NB4 (cell line): ENCODE measurements around the gene ADGRE1.

Source experiments
- MAX ChIP-seq: IDR thresholded peaks from 2 replicates; pipeline ENCODE4 v1.6.1; 2011; ENCODE audit warnings: low read depth, low read length
- MYC ChIP-seq: IDR thresholded peaks from 2 replicates; pipeline ENCODE4 v1.6.1; 2011; ENCODE audit warnings: low read depth, low read length
- POLR2A ChIP-seq: IDR thresholded peaks from 2 replicates; pipeline ENCODE4 v1.6.1; 2011; ENCODE audit warnings: mild to moderate bottlenecking; ENCODE audit not compliant: insufficient read length; ENCODE audit errors: extremely low read depth
- TF ChIP-seq, protein P1 (sequence below): IDR thresholded peaks from one replicate; pipeline ENCODE4 v1.5.1; 2012; ENCODE audit warnings: low read depth, low read length

DNA sequence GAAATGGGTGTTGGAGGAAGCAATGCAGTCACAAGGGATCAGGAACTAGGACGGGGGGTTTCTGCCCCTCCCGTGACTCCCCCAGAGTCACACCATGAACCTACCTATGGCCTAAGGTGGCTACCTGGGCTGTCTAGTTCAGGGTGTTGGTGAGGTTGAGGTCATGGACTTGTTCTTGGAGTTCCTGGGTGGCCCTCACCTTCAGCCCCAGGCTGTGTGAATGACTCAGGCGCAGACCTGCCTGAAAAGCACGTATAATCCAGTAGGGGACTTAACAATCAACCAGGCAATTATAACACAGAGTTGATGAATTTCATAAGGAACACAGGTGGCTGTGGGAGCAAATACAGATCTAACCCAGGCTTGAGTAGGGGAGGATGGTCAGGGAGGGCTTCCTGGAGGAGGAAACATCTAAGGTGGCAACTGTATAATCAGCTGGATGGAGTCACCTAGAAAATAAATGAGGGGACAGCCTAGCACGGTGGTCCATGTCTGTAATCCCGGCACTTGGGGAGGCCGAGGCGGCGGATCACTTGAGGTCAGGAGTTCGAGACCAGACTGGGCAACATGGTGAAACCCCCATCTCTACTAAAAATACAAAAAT lies 25.6 kb upstream of the ADGRE1 start:
- TF ChIP-seq, protein P1, sequence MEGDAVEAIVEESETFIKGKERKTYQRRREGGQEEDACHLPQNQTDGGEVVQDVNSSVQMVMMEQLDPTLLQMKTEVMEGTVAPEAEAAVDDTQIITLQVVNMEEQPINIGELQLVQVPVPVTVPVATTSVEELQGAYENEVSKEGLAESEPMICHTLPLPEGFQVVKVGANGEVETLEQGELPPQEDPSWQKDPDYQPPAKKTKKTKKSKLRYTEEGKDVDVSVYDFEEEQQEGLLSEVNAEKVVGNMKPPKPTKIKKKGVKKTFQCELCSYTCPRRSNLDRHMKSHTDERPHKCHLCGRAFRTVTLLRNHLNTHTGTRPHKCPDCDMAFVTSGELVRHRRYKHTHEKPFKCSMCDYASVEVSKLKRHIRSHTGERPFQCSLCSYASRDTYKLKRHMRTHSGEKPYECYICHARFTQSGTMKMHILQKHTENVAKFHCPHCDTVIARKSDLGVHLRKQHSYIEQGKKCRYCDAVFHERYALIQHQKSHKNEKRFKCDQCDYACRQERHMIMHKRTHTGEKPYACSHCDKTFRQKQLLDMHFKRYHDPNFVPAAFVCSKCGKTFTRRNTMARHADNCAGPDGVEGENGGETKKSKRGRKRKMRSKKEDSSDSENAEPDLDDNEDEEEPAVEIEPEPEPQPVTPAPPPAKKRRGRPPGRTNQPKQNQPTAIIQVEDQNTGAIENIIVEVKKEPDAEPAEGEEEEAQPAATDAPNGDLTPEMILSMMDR: no peak
- TF ChIP-seq MAX (no peak), POLR2A (no peak), MYC (no peak)
